ENCODE data around the gene NDUFC2.
"Not testable (repeated sequence)": the region's sequence is repeated elsewhere in the genome, so short reads cannot be mapped to it uniquely, and the experiment has no call there.

NDUFC2 gene

DNA sequence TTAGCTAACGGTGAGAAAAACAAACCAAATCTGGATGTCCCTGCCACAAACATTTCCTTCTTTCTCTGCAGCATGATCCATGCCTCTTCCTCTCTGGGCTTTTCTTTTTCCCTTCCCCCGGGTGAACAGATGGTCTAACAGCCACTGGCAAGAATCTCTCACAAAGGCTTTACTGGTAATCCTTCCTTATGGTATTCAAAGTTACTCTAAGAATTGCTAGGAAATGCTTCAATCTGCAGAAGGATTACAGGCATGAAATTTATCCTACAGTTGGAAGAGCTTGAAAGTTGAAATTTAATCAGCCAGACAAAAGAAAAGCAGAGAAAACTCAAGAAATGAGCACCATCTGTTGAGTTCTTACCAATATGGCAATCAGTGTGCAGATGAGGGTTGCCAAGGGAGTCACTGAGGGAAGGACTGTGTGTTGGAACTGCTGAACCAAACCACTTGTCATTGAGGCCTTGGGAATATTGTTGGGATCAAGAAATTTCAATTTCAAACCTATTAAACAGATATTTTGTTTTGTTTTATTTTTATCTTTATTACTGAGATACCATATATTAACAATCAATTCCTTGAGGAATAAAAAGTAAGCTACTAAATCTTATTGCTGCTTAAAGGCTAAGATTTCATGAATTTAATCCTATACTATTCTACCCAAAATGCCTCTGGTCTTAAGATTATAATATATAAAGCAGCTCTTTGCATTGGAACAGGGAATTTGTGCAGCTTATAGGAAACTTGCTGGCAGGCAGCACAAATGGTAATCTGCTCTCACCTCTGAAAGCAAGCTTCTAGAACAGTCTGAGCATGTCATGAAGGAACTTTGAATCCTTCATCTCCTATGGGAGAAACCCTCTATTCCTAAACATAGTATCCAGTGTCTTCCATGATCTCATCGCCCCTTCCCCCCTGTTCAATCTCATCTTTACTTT is 29.7 kb upstream of the NDUFC2 start:
- H3K27ac ChIP-seq: no peak overlapping the region
- TF ChIP-seq, protein P1, sequence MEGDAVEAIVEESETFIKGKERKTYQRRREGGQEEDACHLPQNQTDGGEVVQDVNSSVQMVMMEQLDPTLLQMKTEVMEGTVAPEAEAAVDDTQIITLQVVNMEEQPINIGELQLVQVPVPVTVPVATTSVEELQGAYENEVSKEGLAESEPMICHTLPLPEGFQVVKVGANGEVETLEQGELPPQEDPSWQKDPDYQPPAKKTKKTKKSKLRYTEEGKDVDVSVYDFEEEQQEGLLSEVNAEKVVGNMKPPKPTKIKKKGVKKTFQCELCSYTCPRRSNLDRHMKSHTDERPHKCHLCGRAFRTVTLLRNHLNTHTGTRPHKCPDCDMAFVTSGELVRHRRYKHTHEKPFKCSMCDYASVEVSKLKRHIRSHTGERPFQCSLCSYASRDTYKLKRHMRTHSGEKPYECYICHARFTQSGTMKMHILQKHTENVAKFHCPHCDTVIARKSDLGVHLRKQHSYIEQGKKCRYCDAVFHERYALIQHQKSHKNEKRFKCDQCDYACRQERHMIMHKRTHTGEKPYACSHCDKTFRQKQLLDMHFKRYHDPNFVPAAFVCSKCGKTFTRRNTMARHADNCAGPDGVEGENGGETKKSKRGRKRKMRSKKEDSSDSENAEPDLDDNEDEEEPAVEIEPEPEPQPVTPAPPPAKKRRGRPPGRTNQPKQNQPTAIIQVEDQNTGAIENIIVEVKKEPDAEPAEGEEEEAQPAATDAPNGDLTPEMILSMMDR (conservative IDR thresholded peaks at IDR 0.05): no peak

DNA sequence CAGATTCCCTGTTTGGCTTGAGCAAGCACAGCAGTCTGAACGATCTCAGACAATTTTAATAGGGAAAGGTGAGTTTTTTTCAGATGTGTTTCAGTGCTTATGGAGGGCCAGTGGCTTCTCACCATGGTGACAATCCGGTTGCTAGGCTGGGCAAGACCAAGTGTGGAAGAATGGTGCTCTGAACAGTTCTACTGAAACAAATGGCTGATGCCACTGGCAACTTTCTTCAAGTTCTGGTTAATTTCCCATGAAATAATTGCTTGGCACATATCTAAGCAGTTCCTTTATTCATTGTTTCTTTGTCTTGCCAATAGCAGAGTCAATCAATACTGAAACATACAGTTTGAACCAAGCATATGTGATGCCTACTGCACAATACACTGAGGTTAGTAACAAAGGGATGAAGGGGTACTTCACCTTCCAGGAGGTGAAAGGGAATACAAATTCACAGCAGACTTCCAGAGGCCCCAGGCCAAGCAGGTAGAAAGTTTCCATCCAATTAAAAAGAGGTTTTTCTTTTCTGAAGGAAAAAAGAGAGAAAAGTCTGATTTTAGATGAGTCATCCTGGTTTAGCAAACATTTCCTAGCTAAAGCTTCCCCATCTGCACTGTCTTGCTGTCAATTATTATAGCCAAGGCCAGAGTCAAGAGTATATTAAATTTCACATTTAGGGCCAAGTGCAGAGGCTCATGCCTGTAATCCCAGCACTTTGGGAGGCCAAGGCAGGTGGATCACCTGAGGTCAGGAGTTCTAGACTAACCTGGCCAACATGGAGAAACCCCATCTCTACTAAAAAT is 21.2 kb upstream of the NDUFC2 start:
- TF ChIP-seq, protein P1 (conservative IDR thresholded peaks at IDR 0.05): no peak
- peak overlapping the region; percentile 80 for H3K27ac ChIP-seq

DNA sequence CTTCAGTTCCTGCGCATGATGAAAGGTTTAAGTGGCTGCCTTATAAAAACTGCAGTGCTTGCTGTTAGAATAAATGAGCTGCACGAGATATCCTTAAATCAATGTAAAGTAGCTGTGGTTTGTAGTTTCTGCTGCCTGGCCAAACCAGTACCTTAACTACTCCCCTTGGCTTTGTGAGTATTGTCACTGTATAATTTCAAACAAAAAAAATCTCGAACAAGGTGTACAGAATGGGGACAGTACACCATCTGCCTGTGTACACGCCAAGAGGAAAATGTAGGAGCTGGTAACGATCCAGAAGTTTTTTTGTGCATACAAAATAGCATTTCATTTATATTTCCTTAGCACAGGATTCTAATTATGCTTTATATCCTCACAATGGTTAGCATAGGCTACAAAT is 20.6 kb upstream of the NDUFC2 start:
- H3K27ac ChIP-seq: peak overlapping the region; percentile 80
- TF ChIP-seq, protein P1 (conservative IDR thresholded peaks at IDR 0.05): no peak

DNA sequence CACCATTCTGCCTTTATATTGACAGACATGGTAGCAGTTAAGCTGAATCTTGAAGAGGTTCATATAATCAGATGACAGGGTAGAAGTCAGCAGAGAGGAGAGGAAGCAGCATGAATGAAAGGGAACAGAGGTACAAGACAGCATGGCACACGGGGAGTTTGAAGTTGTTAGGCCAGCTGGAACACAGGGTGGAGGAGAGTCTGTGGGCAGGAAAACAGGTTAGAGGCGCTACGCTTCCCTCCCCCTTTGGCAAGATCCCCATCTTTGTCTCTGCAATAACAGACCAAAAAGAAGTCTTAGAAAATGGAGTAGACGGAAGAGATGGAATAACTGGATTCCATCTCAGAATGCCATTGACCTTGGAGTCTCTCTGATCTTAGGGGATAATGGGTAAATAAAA is 20.0 kb upstream of the NDUFC2 start:
- TF ChIP-seq, protein P1 (conservative IDR thresholded peaks at IDR 0.05): no peak
- H3K27ac ChIP-seq: peak overlapping the region; percentile 80

DNA sequence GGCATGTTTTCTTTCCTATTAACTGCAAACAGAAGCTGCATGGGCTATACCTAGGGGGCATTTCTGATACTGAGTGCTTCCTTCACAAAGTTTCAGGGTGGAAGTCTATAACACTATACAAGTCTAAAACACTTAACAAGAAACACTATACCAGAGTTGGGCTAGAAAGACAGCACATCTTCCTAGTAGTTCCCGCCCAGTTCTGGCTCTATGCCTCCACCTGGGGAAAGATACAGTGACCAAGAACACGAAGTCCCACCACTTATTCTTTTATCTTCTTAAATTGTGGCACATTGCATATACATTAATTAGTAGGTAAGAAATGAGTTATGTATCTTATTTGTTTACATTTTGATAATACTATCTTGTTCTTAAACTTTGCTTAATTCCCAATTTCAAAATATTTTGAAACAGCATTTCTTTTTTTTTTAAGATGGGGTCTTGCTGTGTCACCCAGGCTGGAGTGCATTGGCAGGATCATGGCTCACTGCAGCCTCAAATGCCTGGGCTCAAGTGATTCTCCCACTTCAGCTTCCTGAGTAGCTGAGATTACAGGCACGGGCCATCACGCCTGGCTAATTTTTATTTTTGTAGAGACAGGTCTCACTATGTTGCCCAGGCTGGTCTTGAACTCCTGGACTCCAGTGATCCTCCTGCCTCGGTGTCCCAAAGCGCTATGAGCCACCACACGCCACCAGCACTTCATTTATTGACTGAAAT is 18.2 kb upstream of the NDUFC2 start:
- TF ChIP-seq, protein P1 (conservative IDR thresholded peaks at IDR 0.05): no peak

DNA sequence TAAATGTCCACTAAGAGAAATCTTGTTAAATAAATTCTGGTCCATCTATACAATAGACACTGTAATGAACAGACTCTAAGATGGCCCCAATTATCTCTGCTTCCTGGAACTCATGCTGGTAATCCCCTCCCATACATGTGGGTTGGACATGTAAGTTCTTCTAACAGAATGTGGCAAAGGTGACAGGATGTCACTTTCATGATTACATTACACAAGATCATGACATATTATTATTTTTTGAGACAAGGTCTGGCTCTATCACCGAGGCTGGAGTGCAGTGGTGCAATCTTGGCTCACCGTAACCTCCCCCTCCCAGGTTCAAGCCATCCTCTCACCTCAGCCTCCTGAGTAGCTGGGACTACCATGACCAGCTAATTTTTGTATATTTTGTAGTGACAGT is 14.6 kb upstream of the NDUFC2 start:
- TF ChIP-seq, protein P1 (conservative IDR thresholded peaks at IDR 0.05): no peak
- H3K27ac ChIP-seq: no peak overlapping the region

More for the DNA sequence above, 18.2 kb upstream of the NDUFC2 start:
- H3K27ac ChIP-seq: peak overlapping the region; percentile 80

DNA sequence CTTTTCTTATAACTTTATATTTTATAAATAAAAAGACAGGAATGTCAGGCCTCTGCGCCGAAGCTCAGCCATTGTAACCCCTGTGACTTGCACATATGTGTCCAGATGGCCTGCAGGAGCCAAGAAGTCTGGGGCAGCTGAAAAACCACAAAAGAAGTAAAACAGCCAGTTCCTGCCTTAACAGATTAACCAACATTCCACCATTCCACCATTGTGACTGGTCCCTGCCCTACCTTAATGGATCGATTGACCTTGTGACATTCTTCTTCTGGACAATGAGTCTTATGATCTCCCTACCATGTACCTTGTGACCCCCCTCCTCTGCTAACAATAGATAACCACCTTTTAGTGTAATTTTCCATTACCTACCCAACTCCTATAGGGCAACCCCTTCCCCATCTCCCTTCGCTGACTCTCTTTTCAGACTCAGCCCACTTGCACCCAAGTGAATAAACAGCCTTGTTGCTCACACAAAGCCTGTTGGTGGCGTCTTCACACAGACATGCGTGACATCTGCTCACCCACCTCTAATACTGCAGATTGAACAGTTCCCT is 6.9 kb upstream of the NDUFC2 start:
- not testable (repeated sequence) for H3K27ac ChIP-seq
